HepG2 (cell line): ENCODE results near the gene GNA12. TPM values are rescaled to one million over a fixed set of nuclear protein-coding genes. Genes with fewer than 3 reads are reported as not detected.
A peak's percentile ranks its signal among the peaks of the same experiment; 100 is the strongest.

ENCODE experiments used
- ISL2 ChIP-seq: sonication (generic); formaldehyde crosslinking; IDR thresholded peaks from 2 replicates; pipeline ENCODE4 v1.5.0; 2020; ENCODE audit warnings: missing genetic modification reagents
- KDM4B ChIP-seq: sonication (generic); formaldehyde crosslinking; IDR thresholded peaks from 2 replicates; pipeline ENCODE4 v1.4.0; 2020; ENCODE audit warnings: missing genetic modification reagents
- NCOR1 ChIP-seq: fragments of 200-600 bp; sonication (generic); IDR thresholded peaks from 2 replicates; pipeline ENCODE4 v1.7.0; 2017; ENCODE audit warnings: antibody characterized with exemption, low read length, borderline replicate concordance
- NFRKB ChIP-seq: fragments of 450-650 bp; IDR thresholded peaks from 2 replicates; pipeline ENCODE4 v1.6.1; 2017
- PAF1 ChIP-seq: IDR thresholded peaks from 2 replicates; pipeline ENCODE4 v1.6.1; 2016; ENCODE audit warnings: missing genetic modification reagents, missing compliant biosample characterization
- TOPORS ChIP-seq: sonication (generic); formaldehyde crosslinking; IDR thresholded peaks from 2 replicates; pipeline ENCODE4 v1.8.0; 2023; ENCODE audit warnings: mild to moderate bottlenecking, missing genetic modification reagents
- ZNF678 ChIP-seq: sonication (generic); formaldehyde crosslinking; IDR thresholded peaks from 2 replicates; pipeline ENCODE4 v1.4.0; 2020; ENCODE audit warnings: mild to moderate bottlenecking, missing genetic modification reagents
- ZNF782 ChIP-seq: sonication (generic); formaldehyde crosslinking; IDR thresholded peaks from 2 replicates; pipeline ENCODE4 v1.4.0; 2020; ENCODE audit warnings: missing genetic modification reagents, mild to moderate bottlenecking, borderline replicate concordance
- polyA plus RNA-seq, 8 experiments: library from polyadenylated mRNA; depleted of rRNA in 3 of 8; stranded (reverse) in 7 of 8; unstranded in 1 of 8; fragments of >200 nt; fragmentation: Illumina TruSeq in 4 of 8; extraction: Trizol in 4 of 8; gene quantifications; 2 replicates each; pipeline versions ENCODE4 v1.2.1 to v1.2.3, GENCODE V29; 2011 to 2016; ENCODE audit warnings: low read depth in 4 of 8, missing spikeins in 1 of 8, mixed read lengths in 1 of 8; ENCODE audit not compliant: insufficient read depth in 1 of 8
- total RNA-seq, 5 experiments: library from RNA; depleted of rRNA; stranded (reverse); fragments of >200 nt; fragmentation: Illumina TruSeq; extraction: Trizol; gene quantifications; 2 replicates each; pipeline ENCODE4 v1.2.3, GENCODE V29; 2016; ENCODE audit warnings: low read depth in 1 of 5
- TF ChIP-seq, protein P1 (sequence below): sonication (generic); formaldehyde crosslinking; conservative IDR thresholded peaks from 2 replicates; pipeline ENCODE4 v1.4.0; 2020; ENCODE audit warnings: missing genetic modification reagents
- TF ChIP-seq, protein P2 (sequence below): sonication (generic); formaldehyde crosslinking; IDR thresholded peaks from 2 replicates; pipeline ENCODE4 v1.4.0; 2020; ENCODE audit warnings: missing genetic modification reagents, borderline replicate concordance
- TF ChIP-seq, protein P3 (sequence below): fragments of 450-650 bp; IDR thresholded peaks from 2 replicates; pipeline ENCODE4 v1.6.1; 2017; ENCODE audit warnings: mild to moderate bottlenecking
- TF ChIP-seq, protein P4 (sequence below): sonication (generic); formaldehyde crosslinking; IDR thresholded peaks from 2 replicates; pipeline ENCODE4 v1.4.0; 2020; ENCODE audit warnings: missing genetic modification reagents
- TF ChIP-seq, protein P5 (sequence below): IDR thresholded peaks from 2 replicates; pipeline ENCODE4 v1.4.0; 2020; ENCODE audit warnings: mild to moderate bottlenecking, missing genetic modification reagents

Gene GNA12
- total and polyA plus RNA-seq, 2 of the 13 experiments (the other 11 are each of a cell fraction or from before 2014, with no cell fraction given) = 16.2 to 50.9 TPM

DNA sequence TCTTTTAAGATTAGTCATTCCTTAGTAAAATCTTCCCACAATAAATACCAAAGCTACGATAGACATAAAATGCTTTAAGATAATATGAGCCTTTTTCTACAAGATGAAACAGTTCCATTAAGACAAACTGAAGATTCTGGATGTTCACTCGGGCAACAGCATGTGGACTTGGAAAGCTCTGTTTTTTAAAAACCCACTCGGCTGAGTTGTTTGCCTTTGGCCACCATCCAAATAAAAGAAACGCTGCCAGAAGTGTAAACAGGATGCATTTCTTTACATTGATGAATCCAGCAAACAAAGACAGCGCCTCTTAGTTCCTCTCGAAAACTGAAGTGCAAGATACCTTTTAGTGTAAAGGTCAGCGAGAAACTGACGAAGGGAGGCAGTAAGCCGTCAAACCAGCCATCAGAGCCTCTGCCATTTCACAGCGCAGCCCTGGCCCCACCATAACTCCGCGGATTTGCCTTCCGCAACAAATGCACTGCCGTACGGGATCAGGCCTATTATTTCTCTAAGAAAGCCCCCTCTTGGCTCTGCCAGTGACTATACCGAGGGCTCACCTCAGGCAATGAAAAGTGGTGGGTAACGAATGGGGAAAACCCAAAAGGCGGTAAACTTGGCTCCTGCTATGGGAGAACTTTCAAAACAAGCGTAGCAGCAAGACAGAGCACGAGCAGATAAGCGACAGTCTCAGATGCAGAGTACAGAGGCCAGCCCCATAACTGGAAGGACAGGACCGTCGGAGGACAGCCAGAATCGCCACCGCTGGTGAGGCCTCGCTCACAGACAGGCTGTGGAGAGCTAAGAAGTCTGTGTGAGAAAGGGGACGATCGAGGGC lies 41.4 kb downstream of the GNA12 start (continued):
- TF ChIP-seq, protein P1, sequence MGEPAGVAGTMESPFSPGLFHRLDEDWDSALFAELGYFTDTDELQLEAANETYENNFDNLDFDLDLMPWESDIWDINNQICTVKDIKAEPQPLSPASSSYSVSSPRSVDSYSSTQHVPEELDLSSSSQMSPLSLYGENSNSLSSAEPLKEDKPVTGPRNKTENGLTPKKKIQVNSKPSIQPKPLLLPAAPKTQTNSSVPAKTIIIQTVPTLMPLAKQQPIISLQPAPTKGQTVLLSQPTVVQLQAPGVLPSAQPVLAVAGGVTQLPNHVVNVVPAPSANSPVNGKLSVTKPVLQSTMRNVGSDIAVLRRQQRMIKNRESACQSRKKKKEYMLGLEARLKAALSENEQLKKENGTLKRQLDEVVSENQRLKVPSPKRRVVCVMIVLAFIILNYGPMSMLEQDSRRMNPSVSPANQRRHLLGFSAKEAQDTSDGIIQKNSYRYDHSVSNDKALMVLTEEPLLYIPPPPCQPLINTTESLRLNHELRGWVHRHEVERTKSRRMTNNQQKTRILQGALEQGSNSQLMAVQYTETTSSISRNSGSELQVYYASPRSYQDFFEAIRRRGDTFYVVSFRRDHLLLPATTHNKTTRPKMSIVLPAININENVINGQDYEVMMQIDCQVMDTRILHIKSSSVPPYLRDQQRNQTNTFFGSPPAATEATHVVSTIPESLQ (CRISPR knock-in tag) = no peak
- no peak for TF ChIP-seq NFRKB
- TF ChIP-seq KDM4B = no peak
- peak; percentile 92 for TF ChIP-seq ISL2 (CRISPR knock-in tag)
- no peak for TF ChIP-seq ZNF678
- TF ChIP-seq, protein P2, sequence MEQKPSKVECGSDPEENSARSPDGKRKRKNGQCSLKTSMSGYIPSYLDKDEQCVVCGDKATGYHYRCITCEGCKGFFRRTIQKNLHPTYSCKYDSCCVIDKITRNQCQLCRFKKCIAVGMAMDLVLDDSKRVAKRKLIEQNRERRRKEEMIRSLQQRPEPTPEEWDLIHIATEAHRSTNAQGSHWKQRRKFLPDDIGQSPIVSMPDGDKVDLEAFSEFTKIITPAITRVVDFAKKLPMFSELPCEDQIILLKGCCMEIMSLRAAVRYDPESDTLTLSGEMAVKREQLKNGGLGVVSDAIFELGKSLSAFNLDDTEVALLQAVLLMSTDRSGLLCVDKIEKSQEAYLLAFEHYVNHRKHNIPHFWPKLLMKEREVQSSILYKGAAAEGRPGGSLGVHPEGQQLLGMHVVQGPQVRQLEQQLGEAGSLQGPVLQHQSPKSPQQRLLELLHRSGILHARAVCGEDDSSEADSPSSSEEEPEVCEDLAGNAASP (CRISPR knock-in tag) = no peak
- no peak for TF ChIP-seq PAF1
- TF ChIP-seq ZNF782 (CRISPR knock-in tag) = peak; percentile 55; the same call in 1 of the 2 replicates
- TF ChIP-seq TOPORS (CRISPR knock-in tag) = no peak
- peak; percentile 44; the same call in 1 of the 2 replicates for TF ChIP-seq NCOR1
- TF ChIP-seq, protein P3, sequence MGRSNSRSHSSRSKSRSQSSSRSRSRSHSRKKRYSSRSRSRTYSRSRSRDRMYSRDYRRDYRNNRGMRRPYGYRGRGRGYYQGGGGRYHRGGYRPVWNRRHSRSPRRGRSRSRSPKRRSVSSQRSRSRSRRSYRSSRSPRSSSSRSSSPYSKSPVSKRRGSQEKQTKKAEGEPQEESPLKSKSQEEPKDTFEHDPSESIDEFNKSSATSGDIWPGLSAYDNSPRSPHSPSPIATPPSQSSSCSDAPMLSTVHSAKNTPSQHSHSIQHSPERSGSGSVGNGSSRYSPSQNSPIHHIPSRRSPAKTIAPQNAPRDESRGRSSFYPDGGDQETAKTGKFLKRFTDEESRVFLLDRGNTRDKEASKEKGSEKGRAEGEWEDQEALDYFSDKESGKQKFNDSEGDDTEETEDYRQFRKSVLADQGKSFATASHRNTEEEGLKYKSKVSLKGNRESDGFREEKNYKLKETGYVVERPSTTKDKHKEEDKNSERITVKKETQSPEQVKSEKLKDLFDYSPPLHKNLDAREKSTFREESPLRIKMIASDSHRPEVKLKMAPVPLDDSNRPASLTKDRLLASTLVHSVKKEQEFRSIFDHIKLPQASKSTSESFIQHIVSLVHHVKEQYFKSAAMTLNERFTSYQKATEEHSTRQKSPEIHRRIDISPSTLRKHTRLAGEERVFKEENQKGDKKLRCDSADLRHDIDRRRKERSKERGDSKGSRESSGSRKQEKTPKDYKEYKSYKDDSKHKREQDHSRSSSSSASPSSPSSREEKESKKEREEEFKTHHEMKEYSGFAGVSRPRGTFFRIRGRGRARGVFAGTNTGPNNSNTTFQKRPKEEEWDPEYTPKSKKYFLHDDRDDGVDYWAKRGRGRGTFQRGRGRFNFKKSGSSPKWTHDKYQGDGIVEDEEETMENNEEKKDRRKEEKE = no peak
- TF ChIP-seq, protein P4, sequence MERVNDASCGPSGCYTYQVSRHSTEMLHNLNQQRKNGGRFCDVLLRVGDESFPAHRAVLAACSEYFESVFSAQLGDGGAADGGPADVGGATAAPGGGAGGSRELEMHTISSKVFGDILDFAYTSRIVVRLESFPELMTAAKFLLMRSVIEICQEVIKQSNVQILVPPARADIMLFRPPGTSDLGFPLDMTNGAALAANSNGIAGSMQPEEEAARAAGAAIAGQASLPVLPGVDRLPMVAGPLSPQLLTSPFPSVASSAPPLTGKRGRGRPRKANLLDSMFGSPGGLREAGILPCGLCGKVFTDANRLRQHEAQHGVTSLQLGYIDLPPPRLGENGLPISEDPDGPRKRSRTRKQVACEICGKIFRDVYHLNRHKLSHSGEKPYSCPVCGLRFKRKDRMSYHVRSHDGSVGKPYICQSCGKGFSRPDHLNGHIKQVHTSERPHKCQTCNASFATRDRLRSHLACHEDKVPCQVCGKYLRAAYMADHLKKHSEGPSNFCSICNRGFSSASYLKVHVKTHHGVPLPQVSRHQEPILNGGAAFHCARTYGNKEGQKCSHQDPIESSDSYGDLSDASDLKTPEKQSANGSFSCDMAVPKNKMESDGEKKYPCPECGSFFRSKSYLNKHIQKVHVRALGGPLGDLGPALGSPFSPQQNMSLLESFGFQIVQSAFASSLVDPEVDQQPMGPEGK (CRISPR knock-in tag) = peak; percentile 38; the same call in 1 of the 2 replicates
- TF ChIP-seq, protein P5, sequence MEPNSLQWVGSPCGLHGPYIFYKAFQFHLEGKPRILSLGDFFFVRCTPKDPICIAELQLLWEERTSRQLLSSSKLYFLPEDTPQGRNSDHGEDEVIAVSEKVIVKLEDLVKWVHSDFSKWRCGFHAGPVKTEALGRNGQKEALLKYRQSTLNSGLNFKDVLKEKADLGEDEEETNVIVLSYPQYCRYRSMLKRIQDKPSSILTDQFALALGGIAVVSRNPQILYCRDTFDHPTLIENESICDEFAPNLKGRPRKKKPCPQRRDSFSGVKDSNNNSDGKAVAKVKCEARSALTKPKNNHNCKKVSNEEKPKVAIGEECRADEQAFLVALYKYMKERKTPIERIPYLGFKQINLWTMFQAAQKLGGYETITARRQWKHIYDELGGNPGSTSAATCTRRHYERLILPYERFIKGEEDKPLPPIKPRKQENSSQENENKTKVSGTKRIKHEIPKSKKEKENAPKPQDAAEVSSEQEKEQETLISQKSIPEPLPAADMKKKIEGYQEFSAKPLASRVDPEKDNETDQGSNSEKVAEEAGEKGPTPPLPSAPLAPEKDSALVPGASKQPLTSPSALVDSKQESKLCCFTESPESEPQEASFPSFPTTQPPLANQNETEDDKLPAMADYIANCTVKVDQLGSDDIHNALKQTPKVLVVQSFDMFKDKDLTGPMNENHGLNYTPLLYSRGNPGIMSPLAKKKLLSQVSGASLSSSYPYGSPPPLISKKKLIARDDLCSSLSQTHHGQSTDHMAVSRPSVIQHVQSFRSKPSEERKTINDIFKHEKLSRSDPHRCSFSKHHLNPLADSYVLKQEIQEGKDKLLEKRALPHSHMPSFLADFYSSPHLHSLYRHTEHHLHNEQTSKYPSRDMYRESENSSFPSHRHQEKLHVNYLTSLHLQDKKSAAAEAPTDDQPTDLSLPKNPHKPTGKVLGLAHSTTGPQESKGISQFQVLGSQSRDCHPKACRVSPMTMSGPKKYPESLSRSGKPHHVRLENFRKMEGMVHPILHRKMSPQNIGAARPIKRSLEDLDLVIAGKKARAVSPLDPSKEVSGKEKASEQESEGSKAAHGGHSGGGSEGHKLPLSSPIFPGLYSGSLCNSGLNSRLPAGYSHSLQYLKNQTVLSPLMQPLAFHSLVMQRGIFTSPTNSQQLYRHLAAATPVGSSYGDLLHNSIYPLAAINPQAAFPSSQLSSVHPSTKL = peak; percentile 90
